Body of pancreas (tissue), 4 donors: ENCODE data around the gene PAPOLG.

Experiments used
- POLR2A ChIP-seq, 3 donors: fragments of 450-650 bp; IDR thresholded peaks; one replicate each; pipeline ENCODE4 v1.6.1; 2016; ENCODE audit warnings: antibody characterized with exemption in 3 of 3, mild to moderate bottlenecking in 2 of 3
- TF ChIP-seq, protein P1 (sequence below), 7 experiments: fragments of 450-650 bp in 4 of 7; fragments of 200-600 bp in 3 of 7; sonication (generic) in 3 of 7; IDR thresholded peaks; one replicate each; pipeline ENCODE4 v1.5.1; 2016 to 2019; ENCODE audit warnings: antibody characterized with exemption in 7 of 7

DNA sequence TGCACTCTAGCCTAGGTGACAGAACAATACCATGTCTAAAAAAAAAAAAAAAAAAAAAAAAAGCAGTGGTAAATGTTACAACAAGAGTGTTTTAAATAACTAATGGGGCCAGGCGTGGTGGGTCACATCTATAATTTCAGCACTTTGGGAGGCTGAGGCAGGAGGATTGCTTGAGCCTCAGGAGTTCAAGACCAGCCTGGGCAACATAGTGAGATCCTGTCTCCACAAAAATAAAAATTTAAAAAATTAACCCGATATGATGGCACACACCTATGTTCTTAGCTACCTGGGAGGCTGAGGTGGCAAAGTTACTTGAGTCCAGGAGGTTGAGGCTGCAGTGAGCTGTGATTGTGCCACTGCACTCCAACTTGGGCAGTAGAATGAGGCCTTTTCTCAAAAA lies 37.1 kb downstream of the PAPOLG start:
- TF ChIP-seq POLR2A (IDR thresholded peaks at IDR 0.05): no peak
- TF ChIP-seq, protein P1, sequence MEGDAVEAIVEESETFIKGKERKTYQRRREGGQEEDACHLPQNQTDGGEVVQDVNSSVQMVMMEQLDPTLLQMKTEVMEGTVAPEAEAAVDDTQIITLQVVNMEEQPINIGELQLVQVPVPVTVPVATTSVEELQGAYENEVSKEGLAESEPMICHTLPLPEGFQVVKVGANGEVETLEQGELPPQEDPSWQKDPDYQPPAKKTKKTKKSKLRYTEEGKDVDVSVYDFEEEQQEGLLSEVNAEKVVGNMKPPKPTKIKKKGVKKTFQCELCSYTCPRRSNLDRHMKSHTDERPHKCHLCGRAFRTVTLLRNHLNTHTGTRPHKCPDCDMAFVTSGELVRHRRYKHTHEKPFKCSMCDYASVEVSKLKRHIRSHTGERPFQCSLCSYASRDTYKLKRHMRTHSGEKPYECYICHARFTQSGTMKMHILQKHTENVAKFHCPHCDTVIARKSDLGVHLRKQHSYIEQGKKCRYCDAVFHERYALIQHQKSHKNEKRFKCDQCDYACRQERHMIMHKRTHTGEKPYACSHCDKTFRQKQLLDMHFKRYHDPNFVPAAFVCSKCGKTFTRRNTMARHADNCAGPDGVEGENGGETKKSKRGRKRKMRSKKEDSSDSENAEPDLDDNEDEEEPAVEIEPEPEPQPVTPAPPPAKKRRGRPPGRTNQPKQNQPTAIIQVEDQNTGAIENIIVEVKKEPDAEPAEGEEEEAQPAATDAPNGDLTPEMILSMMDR (IDR thresholded peaks at IDR 0.05): no peak
